MM.1S (cell line): ENCODE results near the gene CCND1.

Source experiments
- CTCF ChIP-seq: fragments of 300-600 bp; sonication (generic); IDR thresholded peaks from 2 replicates; pipeline ENCODE4 v1.5.1; 2016; ENCODE audit warnings: antibody characterized with exemption, low read length, mixed read lengths
- EZH2 ChIP-seq: fragments of 300-600 bp; sonication (generic); optimal IDR thresholded peaks from 2 replicates; pipeline ENCODE3; 2017; ENCODE audit warnings: low read depth, mild to moderate bottlenecking, antibody characterized with exemption, low read length, mixed read lengths
- EZH2phosphoT487 ChIP-seq: fragments of 300-600 bp; sonication (generic); IDR thresholded peaks from 2 replicates; pipeline ENCODE4 v1.6.1; 2018; ENCODE audit warnings: antibody characterized with exemption, low read length

DNA sequence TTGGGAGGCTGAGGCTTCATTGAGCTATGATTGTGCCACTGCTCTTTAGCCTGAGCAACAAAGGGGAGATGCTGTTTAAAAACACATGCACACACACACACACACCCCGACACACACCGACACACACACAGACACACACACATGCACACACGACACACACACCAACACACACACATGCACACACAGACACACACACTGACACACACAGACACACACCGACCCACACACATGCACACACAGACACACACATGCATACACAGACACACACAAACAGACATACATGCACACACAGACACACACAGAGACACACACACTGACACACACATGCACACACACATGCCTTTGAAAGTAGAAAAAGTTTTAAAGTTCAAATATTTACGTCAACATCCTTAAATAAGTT is 39.7 kb downstream of the CCND1 start:
- TF ChIP-seq CTCF (no peak), EZH2 (no peak), EZH2phosphoT487 (no peak)
